Erythroblast (primary cell): ENCODE results near the gene NXT2.

Experiments
- GATA1 ChIP-seq: IDR thresholded peaks from 2 replicates; pipeline ENCODE4 v1.6.1; 2011; ENCODE audit warnings: low read depth, mild to moderate bottlenecking, control low read depth, low read length, moderate library complexity
- POLR2A ChIP-seq: IDR thresholded peaks from 2 replicates; pipeline ENCODE4 v1.6.1; 2011; ENCODE audit warnings: mild to moderate bottlenecking, low read length

DNA sequence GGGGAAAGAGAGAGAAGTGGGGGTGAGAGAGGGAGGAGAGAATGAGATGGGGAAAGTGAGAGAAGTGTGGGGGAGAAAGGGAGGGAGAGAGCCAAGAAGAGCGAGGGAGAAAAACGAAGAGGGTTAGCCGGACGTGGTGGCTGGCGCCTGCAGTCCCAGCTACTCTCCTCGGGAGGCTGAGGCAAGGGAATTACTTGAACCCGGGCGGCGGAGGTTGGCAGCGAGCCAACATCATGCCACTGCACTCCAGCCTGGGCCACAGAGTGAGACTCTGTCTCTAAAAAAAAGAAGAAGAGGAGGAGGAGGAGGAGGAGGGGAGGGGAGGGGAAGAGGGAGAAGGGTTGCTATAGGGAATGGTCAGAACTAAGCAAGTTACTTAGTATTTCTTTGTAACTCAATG is 1.7 kb upstream of the NXT2 start:
- no peak for TF ChIP-seq POLR2A
- TF ChIP-seq GATA1, result no peak
